ENCODE data around the gene TMEM248. TPM values are rescaled to one million over a fixed set of nuclear protein-coding genes. Genes with fewer than 3 reads are reported as not detected.

Gene TMEM248
- total and polyA plus RNA-seq, 10 of the 15 experiments (the other 5 are each of a cell fraction or from before 2014, with no cell fraction given), result 6.3 to 93.5 (median 64.9) TPM

- TF ChIP-seq LARP7 (IDR thresholded peaks at IDR 0.05) (no peak), ATF3 (IDR thresholded peaks at IDR 0.05; ENCODE audit: borderline replicate concordance, extremely low read depth, low read depth, low read length) (no peak), RBBP5 (conservative IDR thresholded peaks at IDR 0.05) (no peak), ZNF207 (IDR thresholded peaks at IDR 0.05; ENCODE audit: borderline replicate concordance) (no peak), ATF2 (IDR thresholded peaks at IDR 0.05; ENCODE audit: low read length) (no peak)
Observed at GRCh38 chr7:66970310-66970709, 49.3 kb downstream of the TMEM248 start (continued).

GRCh38 chr7:66974986-66975590 is 54.1 kb downstream of the TMEM248 start:
- RAD21 ChIA-PET (ENCODE audit: unreplicated experiment), result no interaction called here
- intact Hi-C loops (cut with micrococcal nuclease; ENCODE audit: unreplicated experiment), result no loop called here
- no peak for TF ChIP-seq CREM (IDR thresholded peaks at IDR 0.05; ENCODE audit: low read depth)
- TF ChIP-seq EED (IDR thresholded peaks at IDR 0.05; ENCODE audit: low read depth), result no peak
- TF ChIP-seq IKZF2 (IDR thresholded peaks at IDR 0.05), result no peak
- TF ChIP-seq SKIL (IDR thresholded peaks at IDR 0.05; ENCODE audit: low read depth, poor library complexity, severe bottlenecking), result no peak
- TF ChIP-seq ZNF24 (IDR thresholded peaks at IDR 0.05), result no peak
- no peak for TF ChIP-seq NFXL1 (IDR thresholded peaks at IDR 0.05; ENCODE audit: borderline replicate concordance)
- no peak for TF ChIP-seq SPI1 (IDR thresholded peaks at IDR 0.05; ENCODE audit: borderline replicate concordance, insufficient read depth, low read depth, low read length)
- TF ChIP-seq ATF7 (IDR thresholded peaks at IDR 0.05; ENCODE audit: low read depth), result no peak
- TF ChIP-seq CEBPZ (IDR thresholded peaks at IDR 0.05; ENCODE audit: low read depth, low read length), result no peak

More at GRCh38 chr7:66974986-66975590, 54.1 kb downstream of the TMEM248 start:
- H3K27ac ChIP-seq (ENCODE audit: control insufficient read depth, insufficient read depth), result no peak overlapping the region
- no peaks in the 10 kb centered on the region for H3K27me3 ChIP-seq (replicated peaks in 1 of 2; ENCODE audit: control insufficient read depth in 2 of 2, insufficient read depth in 2 of 2, low read length in 1 of 2)
- no peak overlapping the region for H2AFZ ChIP-seq (ENCODE audit: control insufficient read depth, low read depth, low read length)
- no peak for ATAC-seq
- no peaks in the 10 kb centered on the region for H3K36me3 ChIP-seq (ENCODE audit: control insufficient read depth in 2 of 2, insufficient read depth in 2 of 2, low read length in 1 of 2)
- H3K9ac ChIP-seq (ENCODE audit: control insufficient read depth, insufficient read depth, low read length), result no peak overlapping the region
- CTCF ChIA-PET, result no interaction called here
- no peaks in the 10 kb centered on the region for H3K4me1 ChIP-seq (ENCODE audit: control insufficient read depth, insufficient read depth, low read length)
- DNase-seq (ENCODE audit: low read depth, low spot score), result no peak
- POLR2A ChIA-PET, result no interaction called here
- H4K20me1 ChIP-seq (ENCODE audit: control insufficient read depth, insufficient read depth), result no peaks in the 10 kb centered on the region
- H3K9me3 ChIP-seq (replicated peaks; ENCODE audit: control insufficient read depth, insufficient read depth, low read length), result peaks cover 2% of the 10 kb centered on the region; the same call in 2 of the 3 replicates
- 74% methylated on average over 15 of the region's 15 CpGs for WGBS (ENCODE audit: insufficient coverage, insufficient replicate concordance, low lambda C conversion rate, missing lambda C conversion rate)
- no peaks in the 10 kb centered on the region for H3K79me2 ChIP-seq (ENCODE audit: control insufficient read depth, insufficient read depth, low read length)
- no peak overlapping the region for H3K4me2 ChIP-seq (ENCODE audit: control insufficient read depth, insufficient read depth)
- no TSS peak for BruUV-seq (replicated peaks)
- SMC1A ChIA-PET (ENCODE audit: uncharacterized antibody, unreplicated experiment), result no interaction called here
- no peak overlapping the region for H3K4me3 ChIP-seq
- in situ Hi-C loops (cut with MboI), result no loop called here
- FAIRE-seq, result no peak

All from GM12878 (cell line).